DOHH2 (cell line): ENCODE data around the gene ARHGAP40.

Experiments used
- H3F3A ChIP-seq: fragments of 200-600 bp; sonication (generic), shearing (Covaris generic); 2 replicates; pipeline ENCODE4 v1.6.0; 2016; ENCODE audit warnings: antibody characterized with exemption, mild to moderate bottlenecking; ENCODE audit not compliant: control insufficient read depth, insufficient read depth
- H3K27ac ChIP-seq: fragments of 200-600 bp; sonication (generic); 2 replicates; pipeline ENCODE4 v1.5.1; 2014; ENCODE audit warnings: low read depth, mild to moderate bottlenecking, low read length, moderate library complexity
- H3K27me3 ChIP-seq: fragments of 200-600 bp; sonication (generic); 2 replicates; pipeline ENCODE4 v1.6.1; 2014; ENCODE audit warnings: mild to moderate bottlenecking, low read length, mixed read lengths; ENCODE audit not compliant: control insufficient read depth
- H3K36me3 ChIP-seq: fragments of 200-600 bp; sonication (generic); 2 replicates; pipeline ENCODE4 v1.6.1; 2014; ENCODE audit warnings: mild to moderate bottlenecking, low read length, moderate library complexity, mixed read lengths; ENCODE audit not compliant: control insufficient read depth
- H3K4me1 ChIP-seq: fragments of 200-600 bp; sonication (generic); 2 replicates; pipeline ENCODE4 v1.6.1; 2014; ENCODE audit warnings: mild to moderate bottlenecking, low read length, mixed read lengths; ENCODE audit not compliant: control insufficient read depth
- H3K4me2 ChIP-seq: fragments of 200-600 bp; sonication (generic); 2 replicates; pipeline ENCODE4 v1.6.0; 2014; ENCODE audit warnings: mild to moderate bottlenecking, low read length, moderate library complexity
- H3K4me3 ChIP-seq: fragments of 200-600 bp; sonication (generic); 2 replicates; pipeline ENCODE4 v1.5.1; 2014; ENCODE audit warnings: mild to moderate bottlenecking, low read length, mixed read lengths
- H3K79me2 ChIP-seq: fragments of 200-600 bp; sonication (generic); 2 replicates; pipeline ENCODE4 v1.6.1; 2014; ENCODE audit warnings: mild to moderate bottlenecking, low read length, mixed read lengths; ENCODE audit not compliant: control insufficient read depth
- H3K9me2 ChIP-seq: fragments of 200-600 bp; sonication (generic); replicated peaks from 2 replicates; pipeline ENCODE4 v1.6.1; 2014; ENCODE audit warnings: mild to moderate bottlenecking, low read length, mixed read lengths; ENCODE audit not compliant: control insufficient read depth
- H3K9me3 ChIP-seq: fragments of 200-600 bp; sonication (generic); 2 replicates; pipeline ENCODE4 v1.6.1; 2014; ENCODE audit warnings: antibody characterized with exemption, low read length, mixed read lengths; ENCODE audit not compliant: control insufficient read depth, insufficient read depth
- H4K20me1 ChIP-seq: fragments of 200-600 bp; sonication (generic); 2 replicates; pipeline ENCODE4 v1.6.0; 2014; ENCODE audit warnings: low read depth, mild to moderate bottlenecking, antibody characterized with exemption, low read length, moderate library complexity; ENCODE audit not compliant: control insufficient read depth, insufficient read depth
- CTCF ChIP-seq: fragments of 200-600 bp; sonication (generic); IDR thresholded peaks from one replicate; pipeline ENCODE4 v1.5.1; 2014; ENCODE audit warnings: antibody characterized with exemption, mild to moderate bottlenecking, low read depth, low read length; ENCODE audit not compliant: poor library complexity, severe bottlenecking
- EZH2phosphoT487 ChIP-seq: fragments of 200-600 bp; sonication (generic); IDR thresholded peaks from 2 replicates; pipeline ENCODE4 v1.6.1; 2017; ENCODE audit warnings: borderline replicate concordance, mild to moderate bottlenecking, antibody characterized with exemption, low read length, moderate library complexity, mixed read lengths

Gene ARHGAP40

GRCh38 chr20:38685853-38686473 lies 84.4 kb downstream of the ARHGAP40 start:
- no peak for TF ChIP-seq CTCF
- no peak for TF ChIP-seq EZH2phosphoT487
- no peaks in the 10 kb centered on the region for H3K9me3 ChIP-seq
- no peaks in the 10 kb centered on the region for H4K20me1 ChIP-seq
- no peak overlapping the region for H3K4me2 ChIP-seq
- no peak overlapping the region for H3K27ac ChIP-seq
- no peaks in the 10 kb centered on the region for H3K36me3 ChIP-seq
- H3K4me1 ChIP-seq = no peaks in the 10 kb centered on the region
- H3K79me2 ChIP-seq = no peaks in the 10 kb centered on the region
- H3F3A ChIP-seq = no peaks in the 10 kb centered on the region
- H3K27me3 ChIP-seq = peaks cover 19% of the 10 kb centered on the region
- no peak overlapping the region for H3K4me3 ChIP-seq
- H3K9me2 ChIP-seq = no peaks in the 10 kb centered on the region

- Histone ChIP-seq H4K20me1 (no peaks in the 10 kb centered on the region), H3K27me3 (peaks cover 7% of the 10 kb centered on the region; the same call in 1 of the 2 replicates), H3K9me2 (no peaks in the 10 kb centered on the region), H3K4me2 (no peak overlapping the region), H3K9me3 (no peaks in the 10 kb centered on the region), H3F3A (no peaks in the 10 kb centered on the region), H3K27ac (no peak overlapping the region), H3K4me3 (no peak overlapping the region), H3K4me1 (no peaks in the 10 kb centered on the region), H3K36me3 (no peaks in the 10 kb centered on the region), H3K79me2 (no peaks in the 10 kb centered on the region)
- TF ChIP-seq CTCF (no peak), EZH2phosphoT487 (no peak)
These were observed 91.1 kb downstream of the ARHGAP40 start for GRCh38 chr20:38692436-38693411.

GRCh38 chr20:38697306-38697705 lies 95.7 kb downstream of the ARHGAP40 start:
- no peak overlapping the region for H3K4me3 ChIP-seq
- no peaks in the 10 kb centered on the region for H3F3A ChIP-seq
- no peaks in the 10 kb centered on the region for H3K4me1 ChIP-seq
- H3K9me2 ChIP-seq = no peaks in the 10 kb centered on the region
- no peaks in the 10 kb centered on the region for H3K79me2 ChIP-seq
- no peak overlapping the region for H3K27ac ChIP-seq
- H3K27me3 ChIP-seq = peaks cover 10% of the 10 kb centered on the region; the same call in 1 of the 2 replicates
- H3K9me3 ChIP-seq = no peaks in the 10 kb centered on the region
- H3K36me3 ChIP-seq = no peaks in the 10 kb centered on the region
- TF ChIP-seq EZH2phosphoT487 = no peak
- TF ChIP-seq CTCF = no peak
- H4K20me1 ChIP-seq = no peaks in the 10 kb centered on the region
- H3K4me2 ChIP-seq = no peak overlapping the region
